HT1080 (cell line): ENCODE data around the gene TAGLN. TPM values are rescaled to one million over a fixed set of nuclear protein-coding genes. Genes with fewer than 3 reads are reported as not detected.
"Not testable (repeated sequence)": the region's sequence is repeated elsewhere in the genome, so short reads cannot be mapped to it uniquely, and the experiment has no call there.

Experiments used
- DNase-seq: peaks from one replicate; pipeline ENCODE4 v3.0.0-alpha.2; 2015; ENCODE audit warnings: low read depth
- total RNA-seq: library from RNA; depleted of rRNA; stranded (reverse); fragments of >200 nt; shearing (Covaris generic); gene quantifications from 2 replicates; pipeline ENCODE4 v1.2.3, GENCODE V29; 2014

The TAGLN gene
- total RNA-seq, 1 experiment from 2014 or later: 26.6 TPM

- DNase-seq: no peak
These were observed 3.4 kb upstream of the TAGLN start for GRCh38 chr11:117195761-117196160.

DNA sequence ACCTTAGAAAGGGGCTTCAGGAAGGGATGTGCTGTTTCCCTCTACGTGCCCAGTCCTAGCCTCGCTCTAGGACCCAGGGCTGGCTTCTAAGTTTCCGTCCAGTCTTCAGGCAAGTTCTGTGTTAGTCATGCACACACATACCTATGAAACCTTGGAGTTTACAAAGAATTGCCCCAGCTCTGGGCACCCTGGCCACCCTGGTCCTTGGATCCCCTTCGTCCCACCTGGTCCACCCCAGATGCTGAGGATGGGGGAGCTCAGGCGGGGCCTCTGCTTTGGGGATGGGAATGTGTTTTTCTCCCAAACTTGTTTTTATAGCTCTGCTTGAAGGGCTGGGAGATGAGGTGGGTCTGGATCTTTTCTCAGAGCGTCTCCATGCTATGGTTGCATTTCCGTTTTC lies 2.2 kb upstream of the TAGLN start:
- DNase-seq: no peak

- no peak for DNase-seq
These were observed 1.4 kb upstream of the TAGLN start for GRCh38 chr11:117197516-117198456.

- no peak for DNase-seq
These were observed 557 bp upstream of the TAGLN start for GRCh38 chr11:117198613-117199012.

DNA sequence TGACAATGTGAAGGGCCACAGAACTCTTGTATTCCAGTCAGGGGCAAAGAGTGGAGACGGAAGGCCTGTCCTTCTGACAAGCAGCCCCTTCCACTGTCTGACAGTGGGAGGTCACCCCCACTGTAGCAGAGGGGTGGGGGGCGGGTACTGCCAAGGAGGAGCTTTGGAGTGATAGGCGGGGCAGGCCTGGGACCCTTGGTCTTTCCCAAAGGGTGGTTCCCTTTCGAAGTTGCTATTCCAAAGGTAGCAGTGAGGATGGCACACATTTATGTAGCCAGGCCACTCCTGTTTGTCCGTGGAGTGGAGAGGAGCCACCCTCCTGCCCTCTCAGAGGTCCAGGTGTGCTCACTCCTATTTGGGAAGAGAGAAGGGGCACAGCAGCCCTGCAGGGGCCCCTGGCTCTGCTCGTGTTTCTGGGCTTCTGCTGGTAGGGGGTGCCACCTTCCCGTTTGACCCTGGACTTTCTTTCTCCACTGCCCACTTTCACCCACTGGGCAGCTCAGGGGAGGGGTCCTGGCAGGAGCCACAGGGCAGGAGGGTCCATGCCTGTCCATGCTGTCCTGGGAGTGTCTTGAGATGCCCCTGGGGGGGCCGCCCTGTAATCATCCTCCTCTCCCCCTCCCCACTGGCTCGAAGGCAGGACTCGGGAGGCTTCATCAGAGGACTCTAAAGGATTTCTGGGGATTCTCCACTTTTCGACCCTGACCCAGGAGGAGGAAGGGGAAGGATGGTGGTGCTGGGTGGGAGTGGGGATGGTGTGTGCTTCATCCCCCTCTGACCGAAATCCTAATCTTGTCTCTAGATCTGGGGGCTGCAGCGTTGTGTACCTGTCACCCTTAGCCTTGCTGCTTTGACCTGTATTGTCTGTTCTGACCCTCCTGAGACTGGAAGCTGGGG lies 994 bp downstream of the TAGLN start:
- DNase-seq: no peak

- no peak for DNase-seq
These were observed 1.9 kb downstream of the TAGLN start for GRCh38 chr11:117200813-117201657.

GRCh38 chr11:117201658-117202305 lies 2.6 kb downstream of the TAGLN start:
- no peak for DNase-seq

DNA sequence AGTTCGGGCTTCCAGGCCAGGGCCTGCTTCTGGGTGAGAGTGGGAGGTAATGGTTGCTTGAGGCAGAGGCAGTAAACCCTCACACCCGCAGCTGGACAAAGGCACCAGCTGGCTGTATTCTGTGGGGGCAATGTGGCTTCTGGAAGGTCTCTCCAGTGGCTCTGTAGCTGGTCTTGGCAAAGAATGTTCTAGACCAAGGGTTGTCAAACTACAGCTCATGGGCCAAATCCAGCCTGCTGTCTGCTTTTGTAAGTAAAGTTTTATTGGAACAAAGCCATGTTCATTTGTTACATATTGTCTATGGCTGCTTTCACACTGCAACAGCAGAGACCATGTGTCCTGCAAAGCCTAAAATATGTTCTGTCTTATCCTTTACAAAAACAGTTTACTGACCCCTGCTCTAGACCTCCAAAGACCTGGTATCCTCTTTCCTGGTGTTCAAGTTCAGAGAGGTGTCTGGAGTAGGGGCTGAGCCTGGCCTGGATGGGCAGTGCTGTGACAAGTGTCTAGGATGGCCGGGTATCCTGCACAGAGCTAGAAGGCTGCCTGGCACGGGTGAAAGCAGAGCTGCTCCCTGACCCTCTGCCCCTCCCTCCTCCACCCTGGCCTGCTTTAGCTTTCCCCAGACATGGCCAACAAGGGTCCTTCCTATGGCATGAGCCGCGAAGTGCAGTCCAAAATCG lies 3.4 kb downstream of the TAGLN start:
- DNase-seq: no peak

- no peak for DNase-seq
These were observed 3.9 kb downstream of the TAGLN start for GRCh38 chr11:117203069-117203407.

GRCh38 chr11:117204283-117205080 lies 5.3 kb downstream of the TAGLN start:
- DNase-seq: no peak

DNA sequence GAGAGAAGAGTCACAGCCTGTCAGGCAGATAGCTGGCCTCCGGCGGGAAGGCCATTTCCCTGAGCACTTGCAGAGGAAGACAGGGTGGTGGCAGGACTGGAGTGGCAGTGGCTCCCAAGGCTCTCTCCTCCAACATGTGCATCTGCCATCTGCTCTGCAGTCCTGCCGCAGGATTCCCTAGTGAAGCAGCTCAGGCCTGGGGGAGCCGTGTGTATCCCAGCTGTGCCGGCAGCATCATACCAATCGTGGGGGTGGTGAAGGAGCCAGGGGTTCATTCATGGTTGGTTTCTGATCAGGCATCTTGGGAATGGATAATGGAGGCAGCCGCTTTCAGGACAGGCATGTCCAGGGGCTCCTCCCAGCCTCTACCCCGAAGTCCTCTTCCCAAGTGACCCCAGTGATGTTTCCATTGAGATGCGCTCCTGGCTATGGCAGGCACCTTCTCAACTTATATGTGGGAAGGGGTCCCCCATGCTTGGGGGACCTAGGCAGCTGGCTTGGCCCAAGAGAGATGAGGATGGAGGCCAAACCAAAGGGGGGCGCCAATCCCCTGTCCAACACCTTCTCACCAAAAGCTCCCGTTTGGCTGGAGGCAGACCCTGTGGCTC lies 6.1 kb downstream of the TAGLN start:
- DNase-seq: no peak

GRCh38 chr11:117206111-117206510 lies 6.9 kb downstream of the TAGLN start:
- DNase-seq: not testable (repeated sequence)

GRCh38 chr11:117206859-117207258 lies 7.7 kb downstream of the TAGLN start:
- DNase-seq: peak; percentile 41

DNA sequence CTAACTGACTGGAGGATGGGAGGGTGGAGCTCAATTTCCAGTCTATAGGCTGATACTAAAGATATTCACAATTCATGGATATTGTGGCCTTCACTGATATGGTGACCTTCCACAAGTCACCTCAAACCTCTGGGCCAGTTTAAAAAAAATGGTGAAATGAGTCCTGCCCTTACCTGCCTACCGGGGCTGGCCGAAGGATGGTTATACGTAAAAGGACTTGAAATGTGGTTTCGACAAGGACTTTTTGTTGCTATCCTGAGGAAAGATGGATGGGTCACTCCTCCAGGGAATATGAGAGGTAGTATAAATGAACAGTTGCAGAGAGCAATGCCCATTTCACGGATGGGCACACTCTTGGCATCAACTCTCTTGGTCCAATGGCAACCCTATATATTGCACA lies 8.3 kb downstream of the TAGLN start:
- not testable (repeated sequence) for DNase-seq

- not testable (repeated sequence) for DNase-seq
These were observed 9.5 kb downstream of the TAGLN start for GRCh38 chr11:117208710-117209109.

GRCh38 chr11:117209351-117210125 lies 10.4 kb downstream of the TAGLN start:
- not testable (repeated sequence) for DNase-seq

GRCh38 chr11:117210620-117211019 lies 11.4 kb downstream of the TAGLN start:
- DNase-seq: no peak
